ENCODE measurements around the gene CCDC90B.
"Not testable (repeated sequence)": the region's sequence is repeated elsewhere in the genome, so short reads cannot be mapped to it uniquely, and the experiment has no call there.

CCDC90B gene, protein sequence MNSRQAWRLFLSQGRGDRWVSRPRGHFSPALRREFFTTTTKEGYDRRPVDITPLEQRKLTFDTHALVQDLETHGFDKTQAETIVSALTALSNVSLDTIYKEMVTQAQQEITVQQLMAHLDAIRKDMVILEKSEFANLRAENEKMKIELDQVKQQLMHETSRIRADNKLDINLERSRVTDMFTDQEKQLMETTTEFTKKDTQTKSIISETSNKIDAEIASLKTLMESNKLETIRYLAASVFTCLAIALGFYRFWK
- total RNA-seq = 31.3 to 53.4 (median 47.8) reads per million in 9 experiments

DNA sequence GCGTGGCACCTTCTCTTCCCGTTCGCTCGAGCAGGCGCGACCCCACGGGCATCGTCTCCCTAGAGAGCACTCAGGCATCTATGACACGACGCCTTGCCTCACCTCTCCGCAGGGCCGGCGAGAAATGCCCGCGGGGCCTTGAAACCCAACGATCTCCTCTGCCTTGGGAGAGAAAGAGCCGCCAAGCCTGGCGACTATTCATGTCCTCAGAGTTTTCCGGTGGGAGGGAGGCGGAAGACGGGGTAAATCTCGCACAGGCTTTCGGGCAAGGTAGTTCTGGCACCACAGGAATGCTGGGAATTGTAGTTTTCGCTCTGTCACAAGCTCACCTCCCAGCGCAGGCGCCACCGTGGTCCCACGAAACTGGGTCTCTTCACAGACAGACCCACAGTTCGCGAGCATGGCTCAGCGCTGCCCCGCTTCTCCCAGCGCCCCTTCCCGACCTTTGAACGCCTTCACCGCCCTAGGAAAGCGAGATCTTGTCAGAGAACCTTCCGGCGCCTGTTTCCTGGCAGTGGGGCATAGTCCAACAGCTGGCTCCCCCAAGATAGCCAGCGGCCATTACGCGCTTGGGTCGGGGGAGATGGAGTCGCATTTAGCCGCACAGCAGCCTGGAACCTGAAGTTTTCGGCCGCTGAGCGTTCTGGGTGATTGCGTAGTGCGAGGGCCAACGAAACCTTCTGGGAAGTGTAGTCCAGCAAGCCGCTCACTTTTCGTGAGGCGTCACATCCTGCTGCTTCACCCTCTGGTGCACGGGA, at the start of gene CCDC90B:
TSS of gene CCDC90B (minus strand) at position 597 of the 758 bp plus-strand sequence. CDS start at position 202, 395 bp downstream.
- H3K9me3 Mint-ChIP-seq = peaks cover 0 to 2% of the 10 kb centered on the region in 2 donors
- H3K27me3 Mint-ChIP-seq = no peaks in the 10 kb centered on the region
- H3K27ac Mint-ChIP-seq = peak within 1 kb of the TSS; percentile 99 to 100
- H3K4me1 Mint-ChIP-seq (ENCODE audit: low read depth in 2 of 2) = peaks cover 25 to 26% of the 10 kb centered on the region in 2 donors
- H3K4me3 Mint-ChIP-seq = peak within 1 kb of the TSS; percentile 96 to 97
- peak; percentile 87 for ATAC-seq (replicated peaks)
- H3K36me3 Mint-ChIP-seq (ENCODE audit: insufficient read depth) = peaks cover 17% of the 10 kb centered on the region
- peak; percentile 88 to 93 (median 91) for DNase-seq

DNA sequence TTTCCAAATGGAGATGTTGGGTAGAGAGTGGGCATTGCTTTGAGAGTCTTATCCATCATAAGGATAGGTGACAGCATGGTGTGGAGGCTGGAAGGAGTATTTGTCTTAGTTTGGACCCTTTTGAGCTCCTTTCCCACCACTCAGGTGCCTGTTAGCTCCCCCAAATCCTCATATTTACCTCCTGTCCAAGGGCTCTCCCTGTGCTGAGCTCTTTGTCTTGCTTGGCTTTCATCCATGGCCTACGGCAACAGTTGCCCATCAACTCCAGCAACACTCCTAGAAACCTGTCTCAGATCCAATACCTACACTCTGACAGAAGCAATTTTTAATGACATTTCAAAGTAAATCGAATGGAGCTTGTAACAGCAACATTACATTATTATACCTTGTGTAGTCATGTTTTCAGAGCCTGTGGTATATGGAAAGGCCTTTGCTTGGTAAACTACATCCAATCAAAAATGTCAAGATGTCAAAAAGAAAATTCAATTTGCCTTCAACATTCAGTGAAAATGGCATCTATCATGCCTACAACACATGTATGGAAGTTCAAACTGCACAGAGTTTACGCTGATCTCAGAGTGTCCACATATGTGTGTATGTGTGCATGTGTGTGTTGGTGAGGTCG, 49.4 kb upstream of the CCDC90B start:
- no peak overlapping the region for H3K4me3 Mint-ChIP-seq
- no peaks in the 10 kb centered on the region for H3K36me3 Mint-ChIP-seq (ENCODE audit: insufficient read depth)
- H3K4me1 Mint-ChIP-seq (ENCODE audit: low read depth in 2 of 2) = no peaks in the 10 kb centered on the region
- no peak for ATAC-seq (replicated peaks)
- no peaks in the 10 kb centered on the region for H3K9me3 Mint-ChIP-seq
- no peak for DNase-seq
- H3K27me3 Mint-ChIP-seq = peaks cover 0 to 10% of the 10 kb centered on the region in 2 donors
- H3K27ac Mint-ChIP-seq = no peak overlapping the region

DNA sequence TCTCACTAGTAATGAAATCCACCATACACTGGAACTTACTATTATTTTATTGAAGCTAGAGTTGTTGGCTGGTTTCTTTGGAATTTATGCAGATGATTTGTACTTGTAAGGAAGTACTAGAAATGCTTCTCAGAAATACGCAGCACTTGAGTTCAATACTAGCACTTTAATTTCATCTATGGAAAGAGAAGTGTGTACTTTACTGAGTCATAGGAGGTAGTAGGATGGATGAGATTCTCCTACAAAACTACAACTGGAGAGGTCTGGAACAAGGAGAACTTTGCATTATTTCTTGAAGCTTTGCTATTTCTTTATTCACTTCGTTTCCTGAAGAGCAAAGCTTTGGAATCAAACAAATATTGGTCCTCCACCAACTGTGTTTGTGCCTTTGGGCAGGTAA, 44.1 kb upstream of the CCDC90B start:
- H3K4me1 Mint-ChIP-seq (ENCODE audit: low read depth in 2 of 2) = no peaks in the 10 kb centered on the region
- ATAC-seq (replicated peaks) = no peak
- peaks cover 4% of the 10 kb centered on the region for H3K36me3 Mint-ChIP-seq (ENCODE audit: insufficient read depth)
- H3K27ac Mint-ChIP-seq = no peak overlapping the region
- no peak overlapping the region for H3K4me3 Mint-ChIP-seq
- no peak for DNase-seq
- H3K9me3 Mint-ChIP-seq = no peaks in the 10 kb centered on the region
- H3K27me3 Mint-ChIP-seq = peaks cover 11 to 21% of the 10 kb centered on the region in 2 donors

DNA sequence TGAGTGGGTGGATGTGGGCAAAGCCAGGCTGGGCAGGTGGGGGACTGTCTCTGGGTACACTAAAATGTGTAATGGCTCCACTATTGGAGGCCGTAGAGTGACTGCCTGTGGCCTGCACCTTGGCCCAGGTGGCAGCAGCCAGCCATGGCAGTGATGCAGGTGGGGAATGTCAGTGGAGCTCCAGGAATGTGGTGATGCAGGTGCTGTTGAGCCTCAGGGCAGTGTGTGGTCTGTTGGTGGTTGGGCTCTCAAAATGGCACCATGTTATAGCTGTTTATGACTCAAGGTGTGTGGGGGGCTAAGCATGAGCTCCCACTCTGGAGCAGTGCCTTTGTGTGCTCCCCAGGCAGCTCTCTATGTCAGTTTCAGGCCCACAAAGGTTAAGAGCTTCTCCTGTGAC, 40.2 kb upstream of the CCDC90B start:
- no peak for ATAC-seq (replicated peaks)

DNA sequence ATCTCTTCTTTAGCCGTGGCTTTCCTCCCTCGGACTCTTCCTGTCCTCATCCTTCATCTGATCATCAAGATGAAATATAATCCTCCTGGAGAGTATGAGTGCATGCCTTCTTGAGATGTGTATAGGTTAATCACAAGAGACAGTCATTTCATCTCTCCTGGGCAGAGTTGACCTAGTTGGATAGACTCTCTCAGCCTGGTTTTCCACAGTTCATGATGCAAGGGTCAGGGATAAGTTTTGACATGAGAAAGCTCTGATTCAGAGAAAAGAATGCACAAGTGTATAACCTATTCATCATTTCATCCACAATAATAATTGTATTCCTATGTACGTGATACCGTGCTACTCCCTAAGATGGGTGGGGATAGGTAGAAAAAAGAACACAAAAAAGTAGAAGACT, 33.2 kb upstream of the CCDC90B start:
- Mint-ChIP-seq H3K36me3 (ENCODE audit: insufficient read depth) (no peaks in the 10 kb centered on the region), H3K4me1 (ENCODE audit: low read depth in 2 of 2) (no peaks in the 10 kb centered on the region), H3K27me3 (peaks cover 22 to 39% of the 10 kb centered on the region in 2 donors), H3K4me3 (no peak overlapping the region), H3K9me3 (no peaks in the 10 kb centered on the region), H3K27ac (no peak overlapping the region)
- DNase-seq (no peak), ATAC-seq (replicated peaks) (no peak)

More for the DNA sequence above, 40.2 kb upstream of the CCDC90B start:
- peaks cover 40 to 54% of the 10 kb centered on the region in 2 donors for H3K27me3 Mint-ChIP-seq
- H3K4me3 Mint-ChIP-seq = no peak overlapping the region
- H3K27ac Mint-ChIP-seq = no peak overlapping the region
- DNase-seq = no peak
- H3K9me3 Mint-ChIP-seq = no peaks in the 10 kb centered on the region
- H3K4me1 Mint-ChIP-seq (ENCODE audit: low read depth in 2 of 2) = no peaks in the 10 kb centered on the region
- H3K36me3 Mint-ChIP-seq (ENCODE audit: insufficient read depth) = peaks cover 4% of the 10 kb centered on the region

DNA sequence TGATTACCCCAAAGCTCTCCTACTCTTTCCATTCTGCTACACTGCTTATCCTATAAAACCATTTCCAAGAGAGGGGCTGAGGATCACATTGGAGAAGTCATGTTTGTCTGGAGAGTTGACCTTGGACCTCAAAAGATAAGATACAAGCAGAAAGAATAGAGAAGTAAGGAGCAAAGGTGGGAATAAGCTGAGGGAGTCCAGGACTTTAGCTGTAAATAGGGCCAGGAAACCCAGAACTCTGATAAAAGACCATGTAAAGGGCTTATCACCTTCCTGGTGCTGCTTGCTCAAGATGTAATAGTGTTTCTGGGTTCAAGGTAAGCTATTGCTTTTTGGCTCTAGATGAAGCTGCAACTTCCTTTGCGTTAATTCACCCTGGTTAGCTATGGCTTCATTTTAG, 32.8 kb upstream of the CCDC90B start:
- DNase-seq = no peak
- ATAC-seq (replicated peaks) = no peak
- Mint-ChIP-seq H3K4me3 (no peak overlapping the region), H3K27ac (no peak overlapping the region), H3K27me3 (peaks cover 18 to 35% of the 10 kb centered on the region in 2 donors), H3K36me3 (ENCODE audit: insufficient read depth) (no peaks in the 10 kb centered on the region), H3K4me1 (ENCODE audit: low read depth in 2 of 2) (no peaks in the 10 kb centered on the region), H3K9me3 (no peaks in the 10 kb centered on the region)

DNA sequence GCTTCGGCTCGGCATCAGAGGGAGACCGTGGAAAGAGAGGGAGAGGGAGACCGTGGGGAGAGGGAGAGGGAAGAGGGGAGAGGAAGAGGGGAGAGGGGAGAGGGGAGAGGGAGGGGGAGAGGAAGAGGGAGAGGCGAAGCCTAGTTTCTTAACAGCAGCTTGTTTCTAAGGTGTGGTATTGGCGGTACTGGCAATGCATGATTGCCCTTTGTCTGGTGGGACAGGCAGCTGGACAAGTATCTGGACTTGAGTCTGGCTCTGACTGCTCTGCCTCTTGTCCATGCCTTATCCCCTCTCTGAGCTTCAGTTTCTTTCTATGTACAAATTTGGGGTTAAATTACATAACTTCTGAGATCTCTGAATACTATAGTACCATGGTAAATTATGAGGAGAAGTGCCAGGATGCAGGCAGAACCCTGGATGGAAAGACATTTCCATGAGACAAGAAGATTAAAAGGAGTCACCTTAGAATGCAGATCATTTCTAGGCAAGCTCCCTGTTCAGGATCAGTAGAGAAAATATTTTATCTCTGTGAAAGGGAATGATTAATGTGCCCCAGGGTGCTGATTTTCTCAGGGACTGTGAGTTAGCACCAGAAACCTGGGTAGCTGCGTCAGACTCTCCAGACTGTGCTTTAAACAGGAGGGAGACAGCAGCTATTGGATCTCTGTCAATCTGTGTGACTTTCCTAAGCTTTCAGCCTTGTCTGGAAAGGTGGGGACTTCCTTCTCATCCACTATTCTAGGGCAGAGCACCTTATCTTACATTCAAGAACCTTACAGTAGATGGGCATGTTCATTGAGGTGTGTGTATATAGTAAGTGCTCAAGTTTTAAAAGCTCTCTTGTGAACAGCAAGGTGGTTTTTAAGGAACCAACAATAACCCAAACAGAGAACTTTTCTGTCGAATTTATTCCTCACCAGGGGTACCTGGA, 31.9 kb upstream of the CCDC90B start:
- Mint-ChIP-seq H3K4me3 (no peak overlapping the region), H3K36me3 (ENCODE audit: insufficient read depth) (no peaks in the 10 kb centered on the region), H3K27ac (no peak overlapping the region), H3K9me3 (no peaks in the 10 kb centered on the region), H3K27me3 (peaks cover 10 to 30% of the 10 kb centered on the region in 2 donors), H3K4me1 (ENCODE audit: low read depth in 2 of 2) (no peaks in the 10 kb centered on the region)
- ATAC-seq (replicated peaks) (no peak), DNase-seq (no peak)

DNA sequence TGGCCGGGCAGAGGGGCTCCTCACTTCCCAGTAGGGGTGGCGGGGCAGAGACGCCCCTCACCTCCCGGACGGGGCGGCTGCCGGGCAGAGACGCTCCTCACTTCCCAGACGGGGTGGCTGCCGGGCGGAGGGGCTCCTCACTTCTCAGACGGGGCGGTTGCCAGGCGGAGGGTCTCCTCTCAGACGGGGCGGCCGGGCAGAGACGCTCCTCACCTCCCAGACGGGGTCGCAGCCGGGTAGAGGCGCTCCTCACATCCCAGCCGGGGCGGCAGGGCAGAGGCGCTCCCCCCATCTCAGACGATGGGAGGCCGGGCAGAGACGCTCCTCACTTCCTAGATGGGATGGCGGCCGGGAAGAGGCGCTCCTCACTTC, 30.7 kb upstream of the CCDC90B start:
- H3K4me3 Mint-ChIP-seq; H3K4me1 Mint-ChIP-seq (ENCODE audit: low read depth in 2 of 2): not testable (repeated sequence)

DNA sequence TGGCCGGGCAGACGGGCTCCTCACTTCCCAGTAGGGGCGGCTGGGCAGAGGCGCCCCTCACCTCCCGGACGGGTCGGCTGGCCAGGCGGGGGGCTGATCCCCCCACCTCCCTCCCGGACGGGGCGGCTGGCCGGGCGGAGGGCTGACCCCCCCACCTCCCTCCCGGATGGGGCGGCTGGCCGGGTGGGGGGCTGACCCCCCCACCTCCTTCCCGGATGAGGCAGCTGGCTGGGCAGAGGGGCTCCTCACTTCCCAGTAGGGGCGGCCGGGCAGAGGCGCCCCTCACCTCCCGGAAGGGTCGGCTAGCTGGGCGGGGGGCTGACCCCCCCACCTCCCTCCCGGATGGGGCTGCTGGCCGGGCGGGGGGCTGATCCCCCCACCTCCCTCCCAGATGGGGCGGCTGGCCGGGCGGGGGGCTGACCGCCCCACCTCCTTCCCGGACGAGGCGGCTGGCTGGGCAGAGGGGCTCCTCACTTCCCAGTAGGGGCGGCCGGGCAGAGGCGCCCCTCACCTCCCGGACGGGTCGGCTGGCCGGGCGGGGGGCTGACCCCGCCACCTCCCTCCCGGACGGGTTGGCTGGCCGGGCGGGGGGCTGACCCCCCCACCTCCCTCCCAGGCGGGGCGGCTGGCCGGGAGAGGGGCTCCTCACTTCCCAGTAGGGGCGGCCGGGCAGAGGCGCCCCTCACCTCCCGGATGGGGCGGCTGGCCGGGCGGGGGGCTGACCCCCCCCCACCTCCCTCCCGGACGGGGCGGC, 30.2 kb upstream of the CCDC90B start:
- H3K4me1 Mint-ChIP-seq (ENCODE audit: low read depth in 2 of 2); H3K4me3 Mint-ChIP-seq; H3K36me3 Mint-ChIP-seq (ENCODE audit: insufficient read depth); H3K9me3 Mint-ChIP-seq; H3K27ac Mint-ChIP-seq; DNase-seq; ATAC-seq (replicated peaks): not testable (repeated sequence)
- peaks cover 11 to 28% of the 10 kb centered on the region in 2 donors for H3K27me3 Mint-ChIP-seq

More for the DNA sequence above, 30.7 kb upstream of the CCDC90B start:
- H3K9me3 Mint-ChIP-seq; ATAC-seq (replicated peaks); H3K36me3 Mint-ChIP-seq (ENCODE audit: insufficient read depth); H3K27ac Mint-ChIP-seq; DNase-seq: not testable (repeated sequence)
- H3K27me3 Mint-ChIP-seq = peaks cover 8 to 27% of the 10 kb centered on the region in 2 donors

DNA sequence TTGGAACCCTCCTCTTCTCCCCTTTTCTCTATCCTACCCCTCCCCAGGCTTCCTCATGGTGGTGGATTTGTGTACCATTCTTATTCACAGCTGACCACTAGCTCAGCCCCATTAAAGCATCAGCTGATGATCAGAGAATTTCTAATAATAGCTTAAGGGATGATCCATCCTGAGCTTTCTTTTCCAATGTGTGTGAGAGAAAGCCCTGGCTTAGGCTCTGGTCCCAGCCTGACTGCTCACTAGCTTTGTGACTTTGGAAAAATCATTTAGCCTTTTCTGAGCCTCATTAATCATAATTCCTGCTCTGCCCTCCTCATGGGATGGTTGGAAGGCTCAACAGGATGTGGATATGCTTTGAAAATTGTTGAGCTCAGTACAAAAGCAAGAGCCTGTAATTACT, 26.3 kb upstream of the CCDC90B start:
- H3K4me3 Mint-ChIP-seq = no peak overlapping the region
- no peaks in the 10 kb centered on the region for H3K4me1 Mint-ChIP-seq (ENCODE audit: low read depth in 2 of 2)
- ATAC-seq (replicated peaks) = no peak
- H3K27ac Mint-ChIP-seq = no peak overlapping the region
- no peaks in the 10 kb centered on the region for H3K9me3 Mint-ChIP-seq
- no peak for DNase-seq
- H3K36me3 Mint-ChIP-seq (ENCODE audit: insufficient read depth) = no peaks in the 10 kb centered on the region
- peaks cover 26 to 27% of the 10 kb centered on the region in 2 donors for H3K27me3 Mint-ChIP-seq

DNA sequence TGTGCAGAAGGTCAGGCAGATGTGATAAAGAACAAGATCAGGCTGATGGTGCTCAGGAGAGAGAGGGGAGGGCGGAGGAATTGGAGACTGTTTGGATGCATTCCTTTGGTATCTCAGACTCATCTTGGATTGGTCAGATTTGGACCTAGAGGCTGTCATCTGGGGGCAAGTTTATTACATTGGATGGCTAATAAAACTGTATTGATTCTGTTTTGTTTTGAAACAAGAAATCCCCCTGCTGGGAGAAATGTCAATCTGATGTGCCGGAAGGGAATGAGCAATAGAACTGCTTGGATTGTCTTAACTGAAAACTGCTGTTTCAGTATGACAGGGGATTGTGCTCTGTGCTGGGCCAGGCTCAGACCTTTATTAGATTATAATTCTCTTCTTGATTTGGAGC, 25.5 kb upstream of the CCDC90B start:
- Mint-ChIP-seq H3K4me3 (no peak overlapping the region), H3K36me3 (ENCODE audit: insufficient read depth) (no peaks in the 10 kb centered on the region), H3K27ac (no peak overlapping the region), H3K4me1 (ENCODE audit: low read depth in 2 of 2) (no peaks in the 10 kb centered on the region), H3K27me3 (peaks cover 26 to 27% of the 10 kb centered on the region in 2 donors), H3K9me3 (no peaks in the 10 kb centered on the region)
- ATAC-seq (replicated peaks) = no peak
- DNase-seq = no peak

DNA sequence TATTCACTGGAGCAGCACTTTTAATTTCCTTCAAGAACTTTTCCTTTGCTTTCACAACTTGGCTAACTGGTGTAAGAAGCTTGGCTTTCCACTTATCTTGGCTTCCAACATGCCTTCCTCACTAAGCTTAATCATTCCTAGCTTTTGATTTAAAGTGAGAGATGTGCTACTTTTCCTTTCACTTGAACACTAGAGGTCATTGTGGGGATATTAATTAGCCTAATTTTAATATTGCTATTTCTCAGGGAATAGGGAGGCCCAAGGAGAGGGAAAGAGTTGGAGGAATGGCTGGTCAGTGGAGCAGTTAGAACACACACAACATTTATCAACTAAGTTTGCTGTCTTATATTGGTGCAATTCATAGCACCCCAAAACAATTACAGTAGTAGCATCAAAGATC, 24.6 kb upstream of the CCDC90B start:
- Mint-ChIP-seq H3K4me1 (ENCODE audit: low read depth in 2 of 2) (no peaks in the 10 kb centered on the region), H3K27me3 (peaks cover 26 to 27% of the 10 kb centered on the region in 2 donors), H3K9me3 (no peaks in the 10 kb centered on the region), H3K27ac (no peak overlapping the region), H3K4me3 (no peak overlapping the region), H3K36me3 (ENCODE audit: insufficient read depth) (no peaks in the 10 kb centered on the region)
- ATAC-seq (replicated peaks) (no peak), DNase-seq (no peak)

Data from effector memory CD8-positive, alpha-beta T cell (primary cell).